IPS-18a (cell line): ENCODE results near the gene C10orf143.

Source experiments
- H3K27ac ChIP-seq: one replicate; pipeline ENCODE4 v1.5.1; 2013; ENCODE audit warnings: low read length
- H3K27me3 ChIP-seq: one replicate; pipeline ENCODE4 v1.6.1; 2013; ENCODE audit warnings: mild to moderate bottlenecking, low read length; ENCODE audit not compliant: control insufficient read depth, insufficient read depth
- H3K36me3 ChIP-seq: one replicate; pipeline ENCODE4 v1.6.1; 2013; ENCODE audit warnings: low read depth, low read length; ENCODE audit not compliant: control insufficient read depth
- H3K4me1 ChIP-seq: one replicate; pipeline ENCODE4 v1.6.1; 2013; ENCODE audit warnings: low read depth, low read length; ENCODE audit not compliant: control insufficient read depth
- H3K4me3 ChIP-seq: one replicate; pipeline ENCODE4 v1.5.1; 2013; ENCODE audit warnings: low read length
- H3K9ac ChIP-seq: one replicate; pipeline ENCODE4 v1.6.1; 2013; ENCODE audit warnings: mild to moderate bottlenecking, low read length, moderate library complexity
- H3K9me3 ChIP-seq: one replicate; pipeline ENCODE4 v1.6.1; 2013; ENCODE audit warnings: low read depth, low read length; ENCODE audit not compliant: control insufficient read depth

The C10orf143 gene

GRCh38 chr10:130052193-130052592 is 58.4 kb downstream of the C10orf143 start:
- Histone ChIP-seq H3K4me3 (no peak overlapping the region), H3K9ac (no peak overlapping the region), H3K9me3 (no peaks in the 10 kb centered on the region), H3K4me1 (no peaks in the 10 kb centered on the region), H3K27ac (no peak overlapping the region), H3K27me3 (no peaks in the 10 kb centered on the region), H3K36me3 (no peaks in the 10 kb centered on the region)

- no peaks in the 10 kb centered on the region for H3K4me1 ChIP-seq
- H3K9me3 ChIP-seq: no peaks in the 10 kb centered on the region
- H3K9ac ChIP-seq: no peak overlapping the region
- no peaks in the 10 kb centered on the region for H3K27me3 ChIP-seq
- no peak overlapping the region for H3K27ac ChIP-seq
- H3K36me3 ChIP-seq: no peaks in the 10 kb centered on the region
- H3K4me3 ChIP-seq: no peak overlapping the region
Observed at GRCh38 chr10:130050721-130051120, 59.9 kb downstream of the C10orf143 start.

- Histone ChIP-seq H3K4me1 (no peaks in the 10 kb centered on the region), H3K9ac (no peak overlapping the region), H3K9me3 (no peaks in the 10 kb centered on the region)
Observed at GRCh38 chr10:130049987-130050386, 60.6 kb downstream of the C10orf143 start.

GRCh38 chr10:130049244-130049643 is 61.4 kb downstream of the C10orf143 start:
- no peak overlapping the region for H3K4me3 ChIP-seq
- H3K9me3 ChIP-seq: no peaks in the 10 kb centered on the region
- H3K27ac ChIP-seq: no peak overlapping the region
- no peaks in the 10 kb centered on the region for H3K4me1 ChIP-seq
- H3K36me3 ChIP-seq: no peaks in the 10 kb centered on the region
- peaks cover 4% of the 10 kb centered on the region for H3K27me3 ChIP-seq
- no peak overlapping the region for H3K9ac ChIP-seq

More at GRCh38 chr10:130049987-130050386, 60.6 kb downstream of the C10orf143 start:
- H3K27ac ChIP-seq: no peak overlapping the region
- no peaks in the 10 kb centered on the region for H3K36me3 ChIP-seq
- no peak overlapping the region for H3K4me3 ChIP-seq
- no peaks in the 10 kb centered on the region for H3K27me3 ChIP-seq

GRCh38 chr10:130048081-130048480 is 62.5 kb downstream of the C10orf143 start:
- no peaks in the 10 kb centered on the region for H3K4me1 ChIP-seq
- H3K9me3 ChIP-seq: no peaks in the 10 kb centered on the region
- H3K27ac ChIP-seq: no peak overlapping the region
- peaks cover 4% of the 10 kb centered on the region for H3K27me3 ChIP-seq
- H3K4me3 ChIP-seq: no peak overlapping the region
- no peak overlapping the region for H3K9ac ChIP-seq
- H3K36me3 ChIP-seq: no peaks in the 10 kb centered on the region

- Histone ChIP-seq H3K4me3 (no peak overlapping the region), H3K9me3 (no peaks in the 10 kb centered on the region), H3K9ac (no peak overlapping the region), H3K27me3 (peaks cover 4% of the 10 kb centered on the region), H3K4me1 (no peaks in the 10 kb centered on the region), H3K36me3 (no peaks in the 10 kb centered on the region), H3K27ac (no peak overlapping the region)
Observed at GRCh38 chr10:130047336-130047735, 63.3 kb downstream of the C10orf143 start.

- Histone ChIP-seq H3K27me3 (peaks cover 4% of the 10 kb centered on the region), H3K27ac (no peak overlapping the region), H3K9ac (no peak overlapping the region)
Observed at GRCh38 chr10:130046591-130046990, 64.0 kb downstream of the C10orf143 start.

GRCh38 chr10:130045801-130046321 is 64.8 kb downstream of the C10orf143 start:
- Histone ChIP-seq H3K4me1 (no peaks in the 10 kb centered on the region), H3K36me3 (no peaks in the 10 kb centered on the region), H3K27ac (no peak overlapping the region), H3K4me3 (no peak overlapping the region), H3K27me3 (peaks cover 4% of the 10 kb centered on the region), H3K9me3 (no peaks in the 10 kb centered on the region), H3K9ac (no peak overlapping the region)

More at GRCh38 chr10:130046591-130046990, 64.0 kb downstream of the C10orf143 start:
- H3K4me1 ChIP-seq: no peaks in the 10 kb centered on the region
- no peaks in the 10 kb centered on the region for H3K9me3 ChIP-seq
- H3K4me3 ChIP-seq: no peak overlapping the region
- no peaks in the 10 kb centered on the region for H3K36me3 ChIP-seq

GRCh38 chr10:130045091-130045652 is 65.5 kb downstream of the C10orf143 start:
- Histone ChIP-seq H3K4me3 (no peak overlapping the region), H3K27ac (no peak overlapping the region), H3K27me3 (peaks cover 4% of the 10 kb centered on the region), H3K36me3 (no peaks in the 10 kb centered on the region), H3K9me3 (no peaks in the 10 kb centered on the region), H3K9ac (no peak overlapping the region), H3K4me1 (no peaks in the 10 kb centered on the region)

GRCh38 chr10:130044067-130045061 is 66.3 kb downstream of the C10orf143 start:
- H3K9ac ChIP-seq: no peak overlapping the region
- H3K4me1 ChIP-seq: no peaks in the 10 kb centered on the region
- H3K27ac ChIP-seq: no peak overlapping the region
- H3K4me3 ChIP-seq: no peak overlapping the region
- H3K36me3 ChIP-seq: no peaks in the 10 kb centered on the region
- H3K9me3 ChIP-seq: no peaks in the 10 kb centered on the region
- peaks cover 4% of the 10 kb centered on the region for H3K27me3 ChIP-seq

- H3K4me3 ChIP-seq: no peak overlapping the region
- H3K27ac ChIP-seq: no peak overlapping the region
- H3K9ac ChIP-seq: no peak overlapping the region
- H3K36me3 ChIP-seq: no peaks in the 10 kb centered on the region
- peaks cover 4% of the 10 kb centered on the region for H3K27me3 ChIP-seq
- no peaks in the 10 kb centered on the region for H3K9me3 ChIP-seq
- H3K4me1 ChIP-seq: no peaks in the 10 kb centered on the region
Observed at GRCh38 chr10:130043491-130043890, 67.1 kb downstream of the C10orf143 start.
